Measurements from ENCODE around the gene AXIN2. TPM values are rescaled to one million over a fixed set of nuclear protein-coding genes. Genes with fewer than 3 reads are reported as not detected.

Gene AXIN2, protein sequence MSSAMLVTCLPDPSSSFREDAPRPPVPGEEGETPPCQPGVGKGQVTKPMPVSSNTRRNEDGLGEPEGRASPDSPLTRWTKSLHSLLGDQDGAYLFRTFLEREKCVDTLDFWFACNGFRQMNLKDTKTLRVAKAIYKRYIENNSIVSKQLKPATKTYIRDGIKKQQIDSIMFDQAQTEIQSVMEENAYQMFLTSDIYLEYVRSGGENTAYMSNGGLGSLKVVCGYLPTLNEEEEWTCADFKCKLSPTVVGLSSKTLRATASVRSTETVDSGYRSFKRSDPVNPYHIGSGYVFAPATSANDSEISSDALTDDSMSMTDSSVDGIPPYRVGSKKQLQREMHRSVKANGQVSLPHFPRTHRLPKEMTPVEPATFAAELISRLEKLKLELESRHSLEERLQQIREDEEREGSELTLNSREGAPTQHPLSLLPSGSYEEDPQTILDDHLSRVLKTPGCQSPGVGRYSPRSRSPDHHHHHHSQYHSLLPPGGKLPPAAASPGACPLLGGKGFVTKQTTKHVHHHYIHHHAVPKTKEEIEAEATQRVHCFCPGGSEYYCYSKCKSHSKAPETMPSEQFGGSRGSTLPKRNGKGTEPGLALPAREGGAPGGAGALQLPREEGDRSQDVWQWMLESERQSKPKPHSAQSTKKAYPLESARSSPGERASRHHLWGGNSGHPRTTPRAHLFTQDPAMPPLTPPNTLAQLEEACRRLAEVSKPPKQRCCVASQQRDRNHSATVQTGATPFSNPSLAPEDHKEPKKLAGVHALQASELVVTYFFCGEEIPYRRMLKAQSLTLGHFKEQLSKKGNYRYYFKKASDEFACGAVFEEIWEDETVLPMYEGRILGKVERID
- total RNA-seq (14.0 TPM), polyA plus RNA-seq (ENCODE audit: insufficient read depth, low read depth, low replicate concordance) (1.2 TPM)
- long read RNA-seq, donor 1, partial matches to known transcripts = 0 of 1 reads
- long read RNA-seq, donor 1, other reads (novel, unspliced or antisense) = 0 of 1 reads
- long read RNA-seq, donor 2 = 0 reads
- long read RNA-seq, donor 3, partial matches to known transcripts = 0 of 2 reads
- long read RNA-seq, donor 3, other reads (novel, unspliced or antisense) = 0 of 2 reads
- long read RNA-seq, donor 4 = 0 reads
- long read RNA-seq, donor 5 = 0 reads
- long read RNA-seq, donor 6 = 0 reads
- long read RNA-seq, donor 7, partial matches to known transcripts = 7 of 8 reads
- long read RNA-seq, donor 7, other reads (novel, unspliced or antisense) = 0 of 8 reads
- long read RNA-seq, donor 8, partial matches to known transcripts = 0 of 4 reads
- long read RNA-seq, donor 8, other reads (novel, unspliced or antisense) = 0 of 4 reads
- long read RNA-seq, donor 9 = 0 reads
- long read RNA-seq, donor 10 = 0 reads

DNA sequence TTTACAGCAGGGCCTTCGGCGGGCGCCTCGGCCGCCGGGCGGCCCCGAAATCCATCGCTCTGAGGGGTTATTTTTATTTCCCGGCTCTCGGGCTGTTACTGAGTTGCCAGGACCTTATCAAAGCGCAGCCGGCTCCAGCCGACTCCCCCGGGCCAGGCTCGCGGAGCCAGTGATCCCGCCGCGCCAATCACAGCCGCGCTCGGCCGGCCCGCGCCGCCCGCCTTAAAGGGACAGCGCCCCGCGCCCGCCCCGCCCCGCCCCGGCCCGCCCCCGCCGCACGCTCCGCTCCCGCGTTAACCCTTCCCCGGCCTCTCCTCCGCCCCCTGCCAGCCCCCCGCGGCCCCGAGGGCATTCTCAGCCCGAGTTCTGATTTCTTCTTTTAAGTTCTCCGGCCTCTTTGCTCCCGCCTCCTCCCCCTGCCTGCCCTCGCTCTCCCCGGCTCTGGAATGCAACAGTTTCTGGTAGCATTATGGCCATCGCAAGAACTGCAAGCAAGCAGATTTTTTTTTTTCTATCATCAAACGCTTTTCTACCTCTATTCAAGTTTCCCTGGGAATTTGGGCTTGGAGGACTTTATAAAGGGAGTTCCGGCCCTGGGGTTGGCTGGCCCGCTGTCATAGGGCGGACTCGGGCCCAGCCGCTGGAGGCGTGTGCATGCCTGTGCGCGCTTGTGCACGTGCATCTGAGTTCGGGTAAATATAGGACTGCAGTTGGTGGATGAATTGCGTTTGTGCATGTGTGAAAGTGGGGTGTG is at the start of gene AXIN2:
Gene AXIN2, minus strand, starts transcription at position 197 of the 754 bp plus-strand sequence. CDS start 3,028 bp downstream, outside the sequence.
- peaks cover 4 to 17% (median 16%) of the 10 kb centered on the region in 3 donors for H3K4me1 ChIP-seq (ENCODE audit: control insufficient read depth in 2 of 3, insufficient read depth in 2 of 3, low read depth in 1 of 3, low read length in 3 of 3)
- H3K36me3 ChIP-seq (ENCODE audit: control insufficient read depth in 2 of 3, insufficient read depth in 3 of 3, low read length in 3 of 3) = peaks cover 0 to 3% (median 0%) of the 10 kb centered on the region in 3 donors
- H3K9ac ChIP-seq (ENCODE audit: low read length in 3 of 3) = peak within 1 kb of the TSS in 1 of 3 donors; percentile 48
- no peaks in the 10 kb centered on the region for H3K9me3 ChIP-seq (ENCODE audit: control insufficient read depth in 2 of 3, insufficient read depth in 1 of 3, low read length in 3 of 3)
- intact Hi-C loops (cut with DNase I) = no loop called here
- DNase-seq = peak; percentile 95 to 98 (median 96)
- FAIRE-seq = no peak
- peak within 1 kb of the TSS; percentile 50 to 61 (median 50) for H3K4me3 ChIP-seq (ENCODE audit: low read length in 3 of 3)
- no peaks in the 10 kb centered on the region for H3K27me3 ChIP-seq (ENCODE audit: control insufficient read depth, insufficient read depth, low read length)
- H3K27ac ChIP-seq (ENCODE audit: low read depth in 2 of 2, low read length in 2 of 2) = peak within 1 kb of the TSS; percentile 88 to 91
- TF ChIP-seq, protein P1, sequence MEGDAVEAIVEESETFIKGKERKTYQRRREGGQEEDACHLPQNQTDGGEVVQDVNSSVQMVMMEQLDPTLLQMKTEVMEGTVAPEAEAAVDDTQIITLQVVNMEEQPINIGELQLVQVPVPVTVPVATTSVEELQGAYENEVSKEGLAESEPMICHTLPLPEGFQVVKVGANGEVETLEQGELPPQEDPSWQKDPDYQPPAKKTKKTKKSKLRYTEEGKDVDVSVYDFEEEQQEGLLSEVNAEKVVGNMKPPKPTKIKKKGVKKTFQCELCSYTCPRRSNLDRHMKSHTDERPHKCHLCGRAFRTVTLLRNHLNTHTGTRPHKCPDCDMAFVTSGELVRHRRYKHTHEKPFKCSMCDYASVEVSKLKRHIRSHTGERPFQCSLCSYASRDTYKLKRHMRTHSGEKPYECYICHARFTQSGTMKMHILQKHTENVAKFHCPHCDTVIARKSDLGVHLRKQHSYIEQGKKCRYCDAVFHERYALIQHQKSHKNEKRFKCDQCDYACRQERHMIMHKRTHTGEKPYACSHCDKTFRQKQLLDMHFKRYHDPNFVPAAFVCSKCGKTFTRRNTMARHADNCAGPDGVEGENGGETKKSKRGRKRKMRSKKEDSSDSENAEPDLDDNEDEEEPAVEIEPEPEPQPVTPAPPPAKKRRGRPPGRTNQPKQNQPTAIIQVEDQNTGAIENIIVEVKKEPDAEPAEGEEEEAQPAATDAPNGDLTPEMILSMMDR (IDR thresholded peaks at IDR 0.05; ENCODE audit: borderline replicate concordance, extremely low read depth, insufficient read depth) = peak; percentile 23

DNA sequence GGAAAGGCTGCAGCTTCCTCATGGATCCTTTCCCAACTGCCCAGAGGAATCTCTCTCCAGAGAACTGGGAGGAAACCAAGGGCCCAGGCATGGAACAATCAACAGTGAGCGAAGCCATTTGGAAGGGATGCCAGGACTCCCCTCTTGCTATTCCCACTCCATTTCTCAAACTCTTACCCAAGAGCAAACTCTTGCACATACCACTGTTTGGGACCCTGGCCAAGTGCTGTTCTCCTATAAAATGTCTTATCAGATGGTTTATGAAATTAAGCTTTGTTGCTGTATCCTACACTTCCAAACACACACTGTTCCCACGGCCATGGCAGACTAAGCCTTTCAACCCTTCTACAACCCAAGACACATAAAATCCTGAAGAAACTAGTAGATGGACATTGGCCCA is 48.3 kb upstream of the AXIN2 start:
- Histone ChIP-seq H3K4me1 (ENCODE audit: control insufficient read depth in 2 of 3, insufficient read depth in 2 of 3, low read depth in 1 of 3, low read length in 3 of 3) (no peaks in the 10 kb centered on the region), H3K27me3 (ENCODE audit: control insufficient read depth, insufficient read depth, low read length) (no peaks in the 10 kb centered on the region), H3K27ac (ENCODE audit: low read depth in 2 of 2, low read length in 2 of 2) (no peak overlapping the region), H3K9ac (ENCODE audit: low read length in 3 of 3) (no peak overlapping the region), H3K4me3 (ENCODE audit: low read length in 3 of 3) (no peak overlapping the region), H3K36me3 (ENCODE audit: control insufficient read depth in 2 of 3, insufficient read depth in 3 of 3, low read length in 3 of 3) (no peaks in the 10 kb centered on the region), H3K9me3 (ENCODE audit: control insufficient read depth in 2 of 3, insufficient read depth in 1 of 3, low read length in 3 of 3) (no peaks in the 10 kb centered on the region)
- TF ChIP-seq, protein P1 (IDR thresholded peaks at IDR 0.05; ENCODE audit: borderline replicate concordance, extremely low read depth, insufficient read depth) = no peak
- no peak for DNase-seq
- no peak for FAIRE-seq
- intact Hi-C loops (cut with DNase I) = no loop called here

DNA sequence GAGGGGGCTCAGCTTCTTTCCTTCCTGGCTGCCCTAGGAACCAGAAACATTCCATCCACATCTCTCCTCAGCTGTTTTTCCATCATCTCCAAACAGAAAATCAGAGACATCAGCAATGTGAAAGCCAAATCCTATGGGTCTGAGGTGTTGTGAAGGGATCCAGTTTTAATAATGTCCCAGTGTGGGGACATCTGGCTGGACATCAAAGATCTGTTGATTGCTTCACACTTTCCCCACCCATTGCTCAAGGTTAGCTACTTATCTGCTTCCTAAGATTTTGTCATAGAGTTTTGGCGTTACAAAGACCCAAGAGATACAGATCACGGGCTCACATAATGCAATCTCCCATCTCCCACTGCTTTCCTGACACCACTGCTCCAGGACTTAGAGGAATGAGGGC is 47.8 kb upstream of the AXIN2 start:
- Histone ChIP-seq H3K27me3 (ENCODE audit: control insufficient read depth, insufficient read depth, low read length) (no peaks in the 10 kb centered on the region), H3K36me3 (ENCODE audit: control insufficient read depth in 2 of 3, insufficient read depth in 3 of 3, low read length in 3 of 3) (no peaks in the 10 kb centered on the region), H3K4me3 (ENCODE audit: low read length in 3 of 3) (no peak overlapping the region), H3K4me1 (ENCODE audit: control insufficient read depth in 2 of 3, insufficient read depth in 2 of 3, low read depth in 1 of 3, low read length in 3 of 3) (no peaks in the 10 kb centered on the region), H3K9ac (ENCODE audit: low read length in 3 of 3) (no peak overlapping the region), H3K27ac (ENCODE audit: low read depth in 2 of 2, low read length in 2 of 2) (no peak overlapping the region), H3K9me3 (ENCODE audit: control insufficient read depth in 2 of 3, insufficient read depth in 1 of 3, low read length in 3 of 3) (no peaks in the 10 kb centered on the region)
- FAIRE-seq (no peak), DNase-seq (no peak)
- intact Hi-C loops (cut with DNase I) = no loop called here
- TF ChIP-seq, protein P1 (IDR thresholded peaks at IDR 0.05; ENCODE audit: borderline replicate concordance, extremely low read depth, insufficient read depth) = no peak
